HEK293 (cell line): Measurements from ENCODE around the gene MICAL3.
A peak's percentile ranks its signal among the peaks of the same experiment; 100 is the strongest.

Source experiments
- CTCF ChIA-PET: fragments of 350-600 bp; formaldehyde crosslinking; extraction: SDS; loops from one replicate; lab custom pipeline; 2021; ENCODE audit warnings: antibody characterized with exemption; lab: Yijun Ruan, JAX
- POLR2A ChIA-PET: fragments of 300-600 bp; formaldehyde crosslinking; extraction: SDS; loops from one replicate; lab custom pipeline; 2020; ENCODE audit warnings: antibody characterized with exemption, inconsistent platforms; lab: Yijun Ruan, JAX
- H3K27ac ChIP-seq: fragments of 200-500 bp; sonication (Bioruptor generic); 2 replicates; pipeline ENCODE4 v1.5.1; 2014; ENCODE audit warnings: low read depth, low read length, control low read depth, inconsistent platforms; ENCODE audit errors: extremely low read depth
- H3K36me3 ChIP-seq, 2 experiments: fragments of 200-500 bp in 1 of 2; sonication (Bioruptor generic) in 1 of 2; 1 replicate in 1 of 2; 2 replicates in 1 of 2; pipeline ENCODE4 v1.5.1; 2014 to 2017; ENCODE audit warnings: inconsistent platforms in 2 of 2, low read length in 2 of 2; ENCODE audit not compliant: control insufficient read depth in 2 of 2, insufficient read depth in 1 of 2
- H3K4me1 ChIP-seq: fragments of 200-500 bp; sonication (Bioruptor generic); 2 replicates; pipeline ENCODE4 v1.5.1; 2014; ENCODE audit warnings: mild to moderate bottlenecking, low read length, inconsistent platforms; ENCODE audit not compliant: control insufficient read depth, insufficient read depth
- H3K4me3 ChIP-seq: 2 replicates; pipeline ENCODE4 v1.5.1; 2011; ENCODE audit warnings: low read depth, mild to moderate bottlenecking, control low read depth, low read length, moderate library complexity
- H3K9me3 ChIP-seq: fragments of 200-500 bp; sonication (Bioruptor generic); 2 replicates; pipeline ENCODE4 v1.5.1; 2014; ENCODE audit warnings: low read depth, low read length, inconsistent platforms; ENCODE audit not compliant: control insufficient read depth, insufficient read depth
- BCL11B ChIP-seq: fragments of 450-650 bp; formaldehyde crosslinking; IDR thresholded peaks from 2 replicates; pipeline ENCODE4 v1.5.1; 2016; ENCODE audit warnings: low read depth, missing biosample characterization, missing genetic modification characterization
- GLIS2 ChIP-seq: fragments of 450-650 bp; formaldehyde crosslinking; IDR thresholded peaks from 2 replicates; pipeline ENCODE4 v1.5.1; 2016; ENCODE audit warnings: missing biosample characterization, missing genetic modification characterization
- IKZF3 ChIP-seq: fragments of 450-650 bp; IDR thresholded peaks from 2 replicates; pipeline ENCODE4 v1.5.0; 2018; ENCODE audit warnings: missing biosample characterization, mild to moderate bottlenecking, missing genetic modification characterization, moderate library complexity
- INSM2 ChIP-seq: fragments of 450-650 bp; formaldehyde crosslinking; IDR thresholded peaks from 2 replicates; pipeline ENCODE4 v1.5.1; 2016; ENCODE audit warnings: missing biosample characterization, missing genetic modification characterization
- KLF1 ChIP-seq: fragments of 450-650 bp; formaldehyde crosslinking; IDR thresholded peaks from 2 replicates; pipeline ENCODE4 v1.5.1; 2016; ENCODE audit warnings: missing biosample characterization, missing genetic modification characterization
- OSR2 ChIP-seq: fragments of 450-650 bp; formaldehyde crosslinking; IDR thresholded peaks from 2 replicates; pipeline ENCODE4 v1.5.1; 2016; ENCODE audit warnings: missing biosample characterization, missing genetic modification characterization
- PATZ1 ChIP-seq: fragments of 450-650 bp; formaldehyde crosslinking; IDR thresholded peaks from 2 replicates; pipeline ENCODE4 v1.5.1; 2016; ENCODE audit warnings: missing biosample characterization, missing genetic modification characterization
- ZBTB6 ChIP-seq: fragments of 450-650 bp; formaldehyde crosslinking; IDR thresholded peaks from 2 replicates; pipeline ENCODE4 v1.5.1; 2017; ENCODE audit warnings: missing biosample characterization, missing genetic modification characterization
- ZNF121 ChIP-seq: fragments of 450-650 bp; formaldehyde crosslinking; IDR thresholded peaks from 2 replicates; pipeline ENCODE4 v1.5.1; 2016; ENCODE audit warnings: missing biosample characterization, missing genetic modification characterization
- ZNF169 ChIP-seq: fragments of 450-650 bp; formaldehyde crosslinking; IDR thresholded peaks from 2 replicates; pipeline ENCODE4 v1.5.1; 2016; ENCODE audit warnings: missing biosample characterization, missing genetic modification characterization
- ZNF2 ChIP-seq: fragments of 450-650 bp; formaldehyde crosslinking; IDR thresholded peaks from 2 replicates; pipeline ENCODE4 v1.5.1; 2016; ENCODE audit warnings: missing biosample characterization, missing genetic modification characterization
- ZNF292 ChIP-seq: fragments of 450-650 bp; formaldehyde crosslinking; IDR thresholded peaks from 2 replicates; pipeline ENCODE4 v1.5.1; 2016; ENCODE audit warnings: low read depth, missing biosample characterization, missing genetic modification characterization, borderline replicate concordance
- ZNF341 ChIP-seq: fragments of 450-650 bp; formaldehyde crosslinking; IDR thresholded peaks from 2 replicates; pipeline ENCODE4; 2016; ENCODE audit warnings: low read depth, missing biosample characterization, missing genetic modification characterization
- ZNF354C ChIP-seq: fragments of 450-650 bp; formaldehyde crosslinking; IDR thresholded peaks from 2 replicates; pipeline ENCODE4 v1.5.1; 2016; ENCODE audit warnings: missing biosample characterization, missing genetic modification characterization, low read depth, borderline replicate concordance
- ZNF501 ChIP-seq: fragments of 450-650 bp; formaldehyde crosslinking; IDR thresholded peaks from 2 replicates; pipeline ENCODE4 v1.5.1; 2016; ENCODE audit warnings: missing biosample characterization, missing genetic modification characterization
- ZNF529 ChIP-seq: fragments of 450-650 bp; formaldehyde crosslinking; IDR thresholded peaks from 2 replicates; pipeline ENCODE4 v1.5.1; 2017; ENCODE audit warnings: missing genetic modification characterization, missing biosample characterization; ENCODE audit not compliant: insufficient replicate concordance
- ZNF600 ChIP-seq: fragments of 450-650 bp; formaldehyde crosslinking; IDR thresholded peaks from 2 replicates; pipeline ENCODE4 v1.5.1; 2016; ENCODE audit warnings: missing biosample characterization, missing genetic modification characterization
- ZNF660 ChIP-seq: fragments of 450-650 bp; IDR thresholded peaks from 2 replicates; pipeline ENCODE4 v1.5.1; 2018; ENCODE audit warnings: missing biosample characterization, mild to moderate bottlenecking, missing genetic modification characterization
- ZNF776 ChIP-seq: fragments of 450-650 bp; formaldehyde crosslinking; IDR thresholded peaks from 2 replicates; pipeline ENCODE4 v1.5.0; 2017; ENCODE audit warnings: missing biosample characterization, missing genetic modification characterization, borderline replicate concordance
- ZNF777 ChIP-seq: fragments of 450-650 bp; formaldehyde crosslinking; IDR thresholded peaks from 2 replicates; pipeline ENCODE4 v1.5.1; 2017; ENCODE audit warnings: missing biosample characterization, missing genetic modification characterization, borderline replicate concordance

MICAL3 gene

GRCh38 chr22:17920992-17921650 is 103.2 kb downstream of the MICAL3 start:
- no peak for TF ChIP-seq ZNF776 (tag by site-specific recombination)
- peak; percentile 91 for TF ChIP-seq ZNF121 (tag by site-specific recombination)

GRCh38 chr22:17920145-17920605 is 104.2 kb downstream of the MICAL3 start:
- Histone ChIP-seq H3K4me3 (no peak overlapping the region), H3K4me1 (peaks cover 6% of the 10 kb centered on the region; the same call in 1 of the 2 replicates), H3K27ac (no peak overlapping the region), H3K9me3 (no peaks in the 10 kb centered on the region), H3K36me3 (no peaks in the 10 kb centered on the region)
- TF ChIP-seq ZNF292 (tag by site-specific recombination) (no peak), OSR2 (tag by site-specific recombination) (peak; percentile 51), IKZF3 (tag by site-specific recombination) (no peak), KLF1 (tag by site-specific recombination) (peak; percentile 72; the same call in 1 of the 2 replicates), ZNF600 (tag by site-specific recombination) (0 out of 2 replicates have a peak, but pooled peaks have one; percentile 28), BCL11B (tag by site-specific recombination) (no peak), GLIS2 (tag by site-specific recombination) (peak; percentile 64), ZNF2 (tag by site-specific recombination) (no peak), ZNF501 (no peak), ZNF354C (tag by site-specific recombination) (no peak), INSM2 (tag by site-specific recombination) (no peak), ZNF660 (tag by site-specific recombination) (no peak), ZNF529 (no peak), ZBTB6 (tag by site-specific recombination) (peak; percentile 55; the same call in 1 of the 2 replicates), ZNF341 (tag by site-specific recombination) (peak; percentile 84), ZNF169 (tag by site-specific recombination) (no peak), PATZ1 (tag by site-specific recombination) (0 out of 2 replicates have a peak, but pooled peaks have one; percentile 39), ZNF777 (tag by site-specific recombination) (no peak)
- ChIA-PET POLR2A (interaction anchor here (1.0 kb wide), 1 partner anchor 104 kb away, joined by 3 read pairs; the partner anchor contains the start of gene MICAL3), CTCF (interaction anchor here (0.8 to 1.8 kb wide), 11 partner anchors 8 to 156 kb away, joined by 3 to 9 read pairs (median 3); partner anchors contain the start of gene MICAL3)

More at GRCh38 chr22:17920992-17921650, 103.2 kb downstream of the MICAL3 start:
- H3K27ac ChIP-seq, result no peak overlapping the region
- no peaks in the 10 kb centered on the region for H3K9me3 ChIP-seq
- no peaks in the 10 kb centered on the region for H3K36me3 ChIP-seq
- peaks cover 6% of the 10 kb centered on the region; the same call in 1 of the 2 replicates for H3K4me1 ChIP-seq
- ChIA-PET CTCF (interaction anchor here (0.8 to 1.4 kb wide), 9 partner anchors 9 to 155 kb away, joined by 3 to 5 read pairs (median 3); no protein-coding TSS in a partner anchor), POLR2A (interaction anchor here (1.0 kb wide), 1 partner anchor 103 kb away, joined by 3 read pairs; the partner anchor contains the start of gene MICAL3)
- no peak overlapping the region for H3K4me3 ChIP-seq
